Left ventricle myocardium inferior (tissue), 1 donor: Measurements from ENCODE around the gene TSPAN15. TPM values are rescaled to one million over a fixed set of nuclear protein-coding genes. Genes with fewer than 3 reads are reported as not detected.

Experiments
- DNase-seq: peaks from one replicate; pipeline ENCODE4 v3.0.0-alpha.2; 2020
- H3K27ac ChIP-seq: fragments of 200-600 bp; replicated peaks from 2 replicates; pipeline ENCODE4 v1.8.0; 2021
- H3K27me3 ChIP-seq: fragments of 200-600 bp; 2 replicates; pipeline ENCODE4 v1.8.0; 2021; ENCODE audit warnings: low read depth
- H3K36me3 ChIP-seq: fragments of 200-600 bp; 2 replicates; pipeline ENCODE4 v1.8.0; 2021
- H3K4me1 ChIP-seq: fragments of 200-600 bp; 2 replicates; pipeline ENCODE4 v1.8.0; 2021
- H3K4me3 ChIP-seq: fragments of 200-600 bp; 2 replicates; pipeline ENCODE4 v1.8.0; 2021; ENCODE audit warnings: mild to moderate bottlenecking, moderate library complexity
- H3K9me3 ChIP-seq: fragments of 200-600 bp; replicated peaks from 2 replicates; pipeline ENCODE4 v1.8.0; 2021
- CTCF ChIP-seq: fragments of 200-600 bp; IDR thresholded peaks from 2 replicates; pipeline ENCODE4 v1.8.0; 2021; ENCODE audit warnings: antibody characterized with exemption, mild to moderate bottlenecking, borderline replicate concordance
- intact Hi-C: fragments of 100-400 bp; cut with micrococcal nuclease; formaldehyde crosslinking; loops from one replicate; pipeline ENCODE4 v1.11.0; 2022
- total RNA-seq: library from RNA; stranded (reverse); fragmentation: NEBNext Ultra II Directional; extraction: Animal tissue kit (Norgen Biotek cat#: 25700); gene quantifications from one replicate; pipeline ENCODE4 v1.2.1, GENCODE V29; 2021
- donor health status: DM: no; HTN: yes; CAD: no; lungs with severe emphysema.

The TSPAN15 gene
- total RNA-seq, 1 donor from 2014 or later = 6.8 TPM

- TF ChIP-seq CTCF = no peak
- intact Hi-C loops = loop anchor here (10.0 kb wide), 1 partner anchor 212 kb away; the partner anchor contains the start of gene FAM241B
- Histone ChIP-seq H3K4me1 (peaks cover 14% of the 10 kb centered on the region), H3K4me3 (no peak overlapping the region), H3K9me3 (no peaks in the 10 kb centered on the region), H3K27ac (peak overlapping the region; percentile 76), H3K27me3 (no peaks in the 10 kb centered on the region), H3K36me3 (no peaks in the 10 kb centered on the region)
- no peak for DNase-seq
These were observed 28.6 kb upstream of the TSPAN15 start for GRCh38 chr10:69422676-69423075.

- no peaks in the 10 kb centered on the region for H3K36me3 ChIP-seq
- H3K27me3 ChIP-seq = no peaks in the 10 kb centered on the region
- no peaks in the 10 kb centered on the region for H3K9me3 ChIP-seq
- no peak overlapping the region for H3K4me3 ChIP-seq
- H3K4me1 ChIP-seq = peaks cover 14% of the 10 kb centered on the region
- intact Hi-C loops = loop anchor here (5.0 to 10.0 kb wide), 2 partner anchors 82 to 210 kb away; partner anchors contain the start of gene FAM241B
- H3K27ac ChIP-seq = no peak overlapping the region
- DNase-seq = no peak
- no peak for TF ChIP-seq CTCF
These were observed 26.2 kb upstream of the TSPAN15 start for GRCh38 chr10:69425041-69425440.

GRCh38 chr10:69425511-69426298 is 25.6 kb upstream of the TSPAN15 start:
- no peak for TF ChIP-seq CTCF
- intact Hi-C loops = loop anchor here (5.0 to 10.0 kb wide), 2 partner anchors 82 to 209 kb away; partner anchors contain the start of gene FAM241B
- Histone ChIP-seq H3K27me3 (no peaks in the 10 kb centered on the region), H3K4me3 (no peak overlapping the region), H3K27ac (peak overlapping the region; percentile 29), H3K9me3 (no peaks in the 10 kb centered on the region), H3K36me3 (no peaks in the 10 kb centered on the region), H3K4me1 (peaks cover 14% of the 10 kb centered on the region)
- no peak for DNase-seq

GRCh38 chr10:69426376-69426727 is 24.9 kb upstream of the TSPAN15 start:
- intact Hi-C loops = loop anchor here (5.0 to 10.0 kb wide), 2 partner anchors 81 to 208 kb away; partner anchors contain the start of gene FAM241B
- H3K27me3 ChIP-seq = no peaks in the 10 kb centered on the region
- no peak for TF ChIP-seq CTCF
- peak overlapping the region; percentile 29 for H3K27ac ChIP-seq
- no peaks in the 10 kb centered on the region for H3K9me3 ChIP-seq
- no peak overlapping the region for H3K4me3 ChIP-seq
- H3K36me3 ChIP-seq = no peaks in the 10 kb centered on the region
- no peak for DNase-seq
- H3K4me1 ChIP-seq = peaks cover 14% of the 10 kb centered on the region

GRCh38 chr10:69428165-69428564 is 23.1 kb upstream of the TSPAN15 start:
- Histone ChIP-seq H3K4me1 (peaks cover 3% of the 10 kb centered on the region), H3K36me3 (no peaks in the 10 kb centered on the region), H3K27ac (no peak overlapping the region), H3K4me3 (no peak overlapping the region), H3K27me3 (no peaks in the 10 kb centered on the region), H3K9me3 (no peaks in the 10 kb centered on the region)
- intact Hi-C loops = loop anchor here (5.0 to 10.0 kb wide), 2 partner anchors 79 to 207 kb away; partner anchors contain the start of gene FAM241B
- no peak for DNase-seq
- no peak for TF ChIP-seq CTCF
